Naive thymus-derived CD4-positive, alpha-beta T cell (primary cell): ENCODE results near the gene HEMK1. TPM values are rescaled to one million over a fixed set of nuclear protein-coding genes. Genes with fewer than 3 reads are reported as not detected.
A peak's percentile ranks its signal among the peaks of the same experiment; 100 is the strongest.

Experiments used
- ATAC-seq: fragments of 150-1000 bp; cut with Tn5 transposase; 2 replicates; pipeline ENCODE4 v1.10.0; 2021; ENCODE audit warnings: mild to moderate bottlenecking, moderate library complexity
- CTCF ChIA-PET: fragments of 350-600 bp; sonication (Branson Sonifier 250); formaldehyde crosslinking; loops from one replicate; lab custom pipeline; 2021; ENCODE audit warnings: antibody characterized with exemption; lab: Charles Lee
- POLR2A ChIA-PET: fragments of 350-600 bp; sonication (Branson Sonifier 250); formaldehyde crosslinking; loops from one replicate; lab custom pipeline; 2021; ENCODE audit warnings: antibody characterized with exemption, inconsistent platforms; lab: Charles Lee
- DNase-seq, 9 donors: peaks; one replicate each; pipeline versions ENCODE4 v3.0.0 to v3.0.0-alpha.2; 2020 to 2022; ENCODE audit warnings: mixed read lengths in 1 of 9
- H3K27ac ChIP-seq: one replicate; pipeline ENCODE4 v1.7.0; 2013; ENCODE audit warnings: mild to moderate bottlenecking, low read depth, low read length, moderate library complexity
- H3K27me3 ChIP-seq, 2 donors: one replicate each; pipeline ENCODE4 v1.7.0; 2013; ENCODE audit warnings: low read length in 2 of 2, mild to moderate bottlenecking in 2 of 2, moderate library complexity in 2 of 2; ENCODE audit not compliant: control insufficient read depth in 2 of 2, insufficient read depth in 2 of 2
- H3K36me3 ChIP-seq, 3 experiments: 1 replicate in 2 of 3; 2 replicates in 1 of 3; pipeline ENCODE4 v1.7.0; 2013; ENCODE audit warnings: low read length in 3 of 3, mild to moderate bottlenecking in 3 of 3, moderate library complexity in 1 of 3; ENCODE audit not compliant: insufficient read depth in 3 of 3, control insufficient read depth in 2 of 3
- H3K4me1 ChIP-seq, 2 donors: one replicate each; pipeline ENCODE4 v1.7.0; 2013; ENCODE audit warnings: low read length in 2 of 2, mild to moderate bottlenecking in 2 of 2, moderate library complexity in 1 of 2; ENCODE audit not compliant: control insufficient read depth in 2 of 2, insufficient read depth in 2 of 2
- H3K4me3 ChIP-seq: 2 replicates; pipeline ENCODE4 v1.7.0; 2013; ENCODE audit warnings: mild to moderate bottlenecking, low read length
- H3K9me3 ChIP-seq, 3 experiments: 1 replicate in 2 of 3; 2 replicates in 1 of 3; pipeline ENCODE4 v1.7.0; 2013; ENCODE audit warnings: low read length in 3 of 3; ENCODE audit not compliant: control insufficient read depth in 2 of 3
- H3K27ac Mint-ChIP-seq, 9 donors: one replicate each; pipeline ENCODE4 v1.8.0; 2020 to 2022; ENCODE audit warnings: mixed read lengths in 9 of 9, mild to moderate bottlenecking in 8 of 9, moderate library complexity in 5 of 9, inconsistent platforms in 2 of 9
- H3K27me3 Mint-ChIP-seq, 5 donors: one replicate each; pipeline ENCODE4 v1.8.0; 2021 to 2022; ENCODE audit warnings: mixed read lengths in 5 of 5, mild to moderate bottlenecking in 1 of 5
- H3K36me3 Mint-ChIP-seq, 5 donors: one replicate each; pipeline ENCODE4 v1.8.0; 2020 to 2022; ENCODE audit warnings: mixed read lengths in 5 of 5, mild to moderate bottlenecking in 3 of 5, inconsistent platforms in 1 of 5
- H3K4me1 Mint-ChIP-seq, 7 donors: one replicate each; pipeline ENCODE4 v1.8.0; 2020 to 2022; ENCODE audit warnings: mixed read lengths in 7 of 7, mild to moderate bottlenecking in 3 of 7, inconsistent platforms in 1 of 7
- H3K4me3 Mint-ChIP-seq, 10 donors: one replicate each; pipeline ENCODE4 v1.8.0; 2020 to 2022; ENCODE audit warnings: mild to moderate bottlenecking in 10 of 10, mixed read lengths in 10 of 10, moderate library complexity in 6 of 10, inconsistent platforms in 2 of 10
- H3K9me3 Mint-ChIP-seq, 11 donors: one replicate each; pipeline ENCODE4 v1.8.0; 2020 to 2022; ENCODE audit warnings: mixed read lengths in 11 of 11, mild to moderate bottlenecking in 4 of 11, inconsistent platforms in 1 of 11, moderate library complexity in 1 of 11
- intact Hi-C, 2 donors: fragments of 100-400 bp; cut with micrococcal nuclease; formaldehyde crosslinking; loops; one replicate each; pipeline ENCODE4 v1.15.1; 2023
- polyA plus RNA-seq, 2 donors: library from polyadenylated mRNA; unstranded; fragments of 300-500 nt; fragmentation: Illumina TruSeq; gene quantifications; one replicate each; pipeline ENCODE4 v1.2.3, GENCODE V29; 2021
- total RNA-seq, 6 experiments: library from RNA in 5 of 6; stranded (reverse) in 5 of 6; gene quantifications; 1 replicate in 5 of 6; 2 replicates in 1 of 6; pipeline ENCODE4 v1.2.3 and lab custom pipeline; 2021 to 2026

The HEMK1 gene
- total and polyA plus RNA-seq, 7 experiments from 2014 or later = 32.1 to 71.1 (median 40.1) TPM

DNA sequence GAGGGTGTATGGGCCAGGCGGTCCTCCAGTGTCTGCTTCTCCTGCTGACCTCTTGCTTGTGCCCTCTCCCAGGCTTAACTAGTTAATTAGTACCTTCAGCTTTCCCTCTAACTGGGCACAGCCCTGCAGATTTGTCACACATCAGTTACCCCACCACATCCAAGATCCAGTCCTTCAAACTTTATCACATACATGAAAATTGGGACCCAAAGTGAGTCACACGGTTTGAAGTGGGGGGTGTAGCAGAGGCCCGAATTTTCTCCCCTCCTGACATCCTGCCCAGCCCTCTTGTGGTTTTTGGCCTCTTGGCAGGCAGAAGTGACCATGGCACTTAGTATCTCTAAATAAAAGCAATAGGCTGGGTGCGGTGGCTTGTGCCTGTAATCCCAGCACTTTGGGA, 51.5 kb downstream of the HEMK1 start:
- Mint-ChIP-seq H3K27me3 (no peaks in the 10 kb centered on the region), H3K4me1 (peaks cover 63 to 87% (median 81%) of the 10 kb centered on the region in 7 donors), H3K4me3 (peak overlapping the region; percentile 56 to 97 (median 89)), H3K27ac (peak overlapping the region; percentile 68 to 92 (median 89)), H3K36me3 (peaks cover 0 to 58% (median 0%) of the 10 kb centered on the region in 5 donors), H3K9me3 (peaks cover 0 to 4% (median 0%) of the 10 kb centered on the region in 11 donors)
- ATAC-seq (no peak), DNase-seq (no peak)
- Histone ChIP-seq H3K27me3 (no peaks in the 10 kb centered on the region), H3K4me1 (peaks cover 56 to 74% of the 10 kb centered on the region in 2 donors), H3K4me3 (no peak overlapping the region), H3K27ac (no peak overlapping the region), H3K36me3 (peaks cover 0 to 11% (median 0%) of the 10 kb centered on the region in 3 experiments), H3K9me3 (no peaks in the 10 kb centered on the region)
- ChIA-PET POLR2A (interaction anchor here (0.9 to 25.1 kb wide), 3 partner anchors 8 to 764 kb away, joined by 3 to 730 read pairs (median 3); partner anchors contain the start of genes C3orf18, HEMK1 and MANF), CTCF (interaction anchor here (0.7 to 8.3 kb wide), 4 partner anchors 28 to 68 kb away, joined by 3 to 175 read pairs (median 4); no protein-coding TSS in a partner anchor)
- intact Hi-C loops = no loop called here

GRCh38 chr3:50622881-50623280, 53.6 kb downstream of the HEMK1 start:
- ChIA-PET CTCF (interaction anchor here (0.6 to 1.9 kb wide), 4 partner anchors 9 to 878 kb away, joined by 3 to 6 read pairs (median 3); no protein-coding TSS in a partner anchor), POLR2A (interaction anchor here (1.7 kb wide), 1 partner anchor 273 kb away, joined by 3 read pairs; the partner anchor contains the start of genes CYB561D2 and NPRL2)
- peaks cover 0 to 59% (median 4%) of the 10 kb centered on the region in 5 donors for H3K36me3 Mint-ChIP-seq
- peaks cover 0 to 4% (median 0%) of the 10 kb centered on the region in 11 donors for H3K9me3 Mint-ChIP-seq
- no peaks in the 10 kb centered on the region for H3K27me3 Mint-ChIP-seq
- H3K27me3 ChIP-seq = no peaks in the 10 kb centered on the region
- H3K27ac ChIP-seq = peak overlapping the region; percentile 64
- intact Hi-C loops = no loop called here
- H3K36me3 ChIP-seq = peaks cover 0 to 7% (median 0%) of the 10 kb centered on the region in 3 experiments
- H3K4me1 ChIP-seq = peaks cover 68 to 71% of the 10 kb centered on the region in 2 donors
- H3K4me1 Mint-ChIP-seq = peaks cover 71 to 97% (median 90%) of the 10 kb centered on the region in 7 donors
- DNase-seq (no peak), ATAC-seq (no peak)
- H3K4me3 Mint-ChIP-seq = peak overlapping the region in 6 of 10 donors; percentile 21 to 85 (median 76)
- peak overlapping the region; percentile 63 to 91 (median 87) for H3K27ac Mint-ChIP-seq
- no peak overlapping the region for H3K4me3 ChIP-seq
- H3K9me3 ChIP-seq = no peaks in the 10 kb centered on the region

DNA sequence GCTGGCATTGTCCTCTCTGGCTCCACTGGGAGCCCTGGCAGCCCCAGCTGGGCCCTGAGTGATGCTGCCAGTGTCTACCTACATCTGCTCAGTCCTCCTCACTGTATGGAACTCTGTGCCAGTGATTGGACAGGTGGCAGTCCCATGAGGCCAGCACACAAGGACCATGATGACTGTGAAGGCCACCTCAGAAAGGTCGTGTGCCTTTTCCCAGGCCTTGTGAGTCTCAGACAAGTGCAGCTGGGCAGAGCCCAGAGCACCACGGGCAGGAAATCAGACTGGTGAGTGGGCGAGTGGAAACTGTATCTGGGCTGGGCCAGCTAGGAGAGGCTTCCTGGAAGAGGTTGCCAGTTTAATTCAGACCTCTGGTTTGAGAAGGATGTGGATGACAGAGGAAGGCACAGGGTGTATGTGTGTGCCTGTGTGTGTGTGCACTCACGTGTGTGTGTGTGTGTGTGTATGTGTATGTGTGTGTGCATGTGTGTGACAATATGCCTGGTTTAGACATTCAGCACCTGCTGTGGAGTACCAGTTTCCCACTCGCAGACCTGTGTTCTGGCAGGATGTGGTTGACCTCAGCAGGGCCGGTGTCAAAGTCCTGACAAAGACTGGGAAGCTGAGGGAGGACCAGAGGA, 54.6 kb downstream of the HEMK1 start:
- CTCF ChIA-PET = interaction anchor here (0.7 to 1.8 kb wide), 4 partner anchors 9 to 29 kb away, joined by 3 to 7 read pairs (median 4); no protein-coding TSS in a partner anchor
- Histone ChIP-seq H3K9me3 (no peaks in the 10 kb centered on the region), H3K27me3 (no peaks in the 10 kb centered on the region), H3K4me3 (peak overlapping the region; percentile 15), H3K36me3 (peaks cover 0 to 7% (median 0%) of the 10 kb centered on the region in 3 experiments), H3K4me1 (peaks cover 65 to 72% of the 10 kb centered on the region in 2 donors), H3K27ac (peak overlapping the region; percentile 64)
- intact Hi-C loops = no loop called here
- H3K36me3 Mint-ChIP-seq = peaks cover 0 to 55% (median 4%) of the 10 kb centered on the region in 5 donors
- DNase-seq (peak in 4 of 9 donors; percentile 35 to 62 (median 42)), ATAC-seq (no peak)
- peaks cover 0 to 4% (median 0%) of the 10 kb centered on the region in 11 donors for H3K9me3 Mint-ChIP-seq
- H3K4me3 Mint-ChIP-seq = peak overlapping the region; percentile 69 to 85 (median 78)
- H3K27ac Mint-ChIP-seq = peak overlapping the region; percentile 63 to 91 (median 87)
- H3K4me1 Mint-ChIP-seq = peaks cover 69 to 97% (median 91%) of the 10 kb centered on the region in 7 donors
- POLR2A ChIA-PET = interaction anchor here (0.6 to 1.7 kb wide), 5 partner anchors 9 to 762 kb away, joined by 3 to 6 read pairs (median 3); partner anchors contain the start of genes CYB561D2 and NPRL2
- H3K27me3 Mint-ChIP-seq = no peaks in the 10 kb centered on the region

DNA sequence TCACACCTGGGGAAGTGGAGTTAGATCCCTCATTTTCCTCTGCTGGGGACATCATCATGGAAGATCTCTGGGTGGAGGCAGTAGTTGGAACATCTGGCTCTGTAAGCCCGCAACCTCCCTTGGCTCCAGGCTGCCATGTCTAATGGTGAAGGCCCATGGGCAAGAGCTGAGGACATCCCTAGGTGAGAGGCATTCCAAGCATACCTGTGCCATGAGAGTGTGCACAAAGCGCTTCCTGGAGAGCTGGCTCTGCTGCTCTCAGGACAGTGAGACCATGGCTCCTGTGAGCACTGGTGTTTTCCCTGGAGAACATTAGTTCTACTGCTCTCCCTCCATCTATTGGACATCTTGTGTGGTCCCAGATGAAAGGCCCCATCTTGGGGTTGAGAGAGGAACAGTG, 55.3 kb downstream of the HEMK1 start:
- DNase-seq = no peak
- H3K4me1 Mint-ChIP-seq = peaks cover 68 to 97% (median 91%) of the 10 kb centered on the region in 7 donors
- no peaks in the 10 kb centered on the region for H3K27me3 ChIP-seq
- peaks cover 0 to 7% (median 0%) of the 10 kb centered on the region in 3 experiments for H3K36me3 ChIP-seq
- no peak for ATAC-seq
- POLR2A ChIA-PET = interaction anchor here (1.7 kb wide), 2 partner anchors 8 to 274 kb away, joined by 3 to 6 read pairs; partner anchors contain the start of genes CYB561D2 and NPRL2
- H3K9me3 ChIP-seq = no peaks in the 10 kb centered on the region
- CTCF ChIA-PET = interaction anchor here (0.7 to 1.8 kb wide), 4 partner anchors 10 to 28 kb away, joined by 3 to 7 read pairs (median 4); no protein-coding TSS in a partner anchor
- peaks cover 0 to 48% (median 5%) of the 10 kb centered on the region in 5 donors for H3K36me3 Mint-ChIP-seq
- peaks cover 60 to 68% of the 10 kb centered on the region in 2 donors for H3K4me1 ChIP-seq
- H3K27me3 Mint-ChIP-seq = no peaks in the 10 kb centered on the region
- H3K4me3 Mint-ChIP-seq = peak overlapping the region; percentile 69 to 85 (median 78)
- H3K27ac Mint-ChIP-seq = peak overlapping the region; percentile 46 to 91 (median 87)
- peak overlapping the region; percentile 4 for H3K4me3 ChIP-seq
- no peak overlapping the region for H3K27ac ChIP-seq
- intact Hi-C loops = no loop called here
- H3K9me3 Mint-ChIP-seq = peaks cover 0 to 4% (median 0%) of the 10 kb centered on the region in 11 donors

GRCh38 chr3:50625231-50626182, 56.2 kb downstream of the HEMK1 start:
- H3K4me1 ChIP-seq = peaks cover 59 to 66% of the 10 kb centered on the region in 2 donors
- H3K9me3 ChIP-seq = no peaks in the 10 kb centered on the region
- DNase-seq = no peak
- intact Hi-C loops = no loop called here
- H3K4me3 ChIP-seq = peak overlapping the region; percentile 4
- H3K9me3 Mint-ChIP-seq = peaks cover 0 to 2% (median 0%) of the 10 kb centered on the region in 11 donors
- CTCF ChIA-PET = interaction anchor here (1.4 to 3.4 kb wide), 3 partner anchors 8 to 24 kb away, joined by 5 to 14 read pairs (median 7); no protein-coding TSS in a partner anchor
- POLR2A ChIA-PET = interaction anchor here (1.7 kb wide), 1 partner anchor 7 kb away, joined by 6 read pairs; no protein-coding TSS in a partner anchor
- H3K36me3 Mint-ChIP-seq = peaks cover 0 to 41% (median under 1%) of the 10 kb centered on the region in 5 donors
- peak overlapping the region in 8 of 10 donors; percentile 29 to 85 (median 68) for H3K4me3 Mint-ChIP-seq
- no peaks in the 10 kb centered on the region for H3K27me3 ChIP-seq
- H3K27ac Mint-ChIP-seq = peak overlapping the region; percentile 46 to 91 (median 82)
- H3K36me3 ChIP-seq = peaks cover 0 to 7% (median 0%) of the 10 kb centered on the region in 3 experiments
- no peak for ATAC-seq
- no peaks in the 10 kb centered on the region for H3K27me3 Mint-ChIP-seq
- H3K27ac ChIP-seq = no peak overlapping the region
- H3K4me1 Mint-ChIP-seq = peaks cover 68 to 97% (median 91%) of the 10 kb centered on the region in 7 donors
